BE2C (cell line): ENCODE results near the gene SGMS1.

Experiments used
- DNase-seq: peaks from one replicate; pipeline ENCODE4 v3.0.0-alpha.2; 2020
- H3K27me3 ChIP-seq: fragments of 250-450 bp; sonication (Bioruptor Pico); 2 replicates; pipeline ENCODE4 v1.5.1; 2020; ENCODE audit warnings: mild to moderate bottlenecking
- H3K36me3 ChIP-seq: fragments of 250-450 bp; sonication (Bioruptor Pico); 2 replicates; pipeline ENCODE4 v1.5.1; 2020; ENCODE audit warnings: mild to moderate bottlenecking
- H3K4me1 ChIP-seq: fragments of 250-450 bp; sonication (Bioruptor Pico); 2 replicates; pipeline ENCODE4 v1.5.1; 2020
- H3K4me3 ChIP-seq: 2 replicates; pipeline ENCODE4 v1.5.1; 2011; ENCODE audit warnings: low read depth, low read length
- H3K9me3 ChIP-seq: fragments of 250-450 bp; sonication (Bioruptor Pico); 2 replicates; pipeline ENCODE4 v1.5.1; 2020
- CTCF ChIP-seq: IDR thresholded peaks from 2 replicates; pipeline ENCODE4 v1.5.1; 2012; ENCODE audit warnings: mild to moderate bottlenecking, low read depth, low read length

Gene SGMS1

GRCh38 chr10:50407076-50407801, 216.5 kb downstream of the SGMS1 start:
- DNase-seq = no peak
- TF ChIP-seq CTCF = no peak
- no peaks in the 10 kb centered on the region for H3K36me3 ChIP-seq
- no peaks in the 10 kb centered on the region for H3K9me3 ChIP-seq
- no peak overlapping the region for H3K4me3 ChIP-seq
- H3K27me3 ChIP-seq = no peaks in the 10 kb centered on the region
- H3K4me1 ChIP-seq = no peaks in the 10 kb centered on the region

- DNase-seq = no peak
- Histone ChIP-seq H3K4me3 (no peak overlapping the region), H3K4me1 (no peaks in the 10 kb centered on the region)
Observed at GRCh38 chr10:50406457-50407070, 217.2 kb downstream of the SGMS1 start.

GRCh38 chr10:50405723-50406122, 218.0 kb downstream of the SGMS1 start:
- Histone ChIP-seq H3K27me3 (no peaks in the 10 kb centered on the region), H3K9me3 (no peaks in the 10 kb centered on the region), H3K36me3 (no peaks in the 10 kb centered on the region), H3K4me1 (no peaks in the 10 kb centered on the region), H3K4me3 (no peak overlapping the region)
- TF ChIP-seq CTCF = no peak
- no peak for DNase-seq

More at GRCh38 chr10:50406457-50407070, 217.2 kb downstream of the SGMS1 start:
- H3K27me3 ChIP-seq = no peaks in the 10 kb centered on the region
- H3K36me3 ChIP-seq = no peaks in the 10 kb centered on the region
- TF ChIP-seq CTCF = no peak
- H3K9me3 ChIP-seq = no peaks in the 10 kb centered on the region

- no peak for TF ChIP-seq CTCF
Observed at GRCh38 chr10:50404021-50404773, 219.6 kb downstream of the SGMS1 start.

GRCh38 chr10:50403074-50403473, 220.7 kb downstream of the SGMS1 start:
- no peaks in the 10 kb centered on the region for H3K4me1 ChIP-seq
- H3K27me3 ChIP-seq = no peaks in the 10 kb centered on the region
- no peak overlapping the region for H3K4me3 ChIP-seq
- no peak for TF ChIP-seq CTCF
- H3K9me3 ChIP-seq = no peaks in the 10 kb centered on the region
- no peaks in the 10 kb centered on the region for H3K36me3 ChIP-seq
- DNase-seq = no peak

More at GRCh38 chr10:50404021-50404773, 219.6 kb downstream of the SGMS1 start:
- H3K27me3 ChIP-seq = no peaks in the 10 kb centered on the region
- no peaks in the 10 kb centered on the region for H3K36me3 ChIP-seq
- no peaks in the 10 kb centered on the region for H3K9me3 ChIP-seq
- no peak overlapping the region for H3K4me3 ChIP-seq
- no peak for DNase-seq
- no peaks in the 10 kb centered on the region for H3K4me1 ChIP-seq

GRCh38 chr10:50402466-50402865, 221.3 kb downstream of the SGMS1 start:
- TF ChIP-seq CTCF = no peak
- Histone ChIP-seq H3K9me3 (no peaks in the 10 kb centered on the region), H3K4me3 (no peak overlapping the region), H3K36me3 (no peaks in the 10 kb centered on the region), H3K4me1 (no peaks in the 10 kb centered on the region), H3K27me3 (no peaks in the 10 kb centered on the region)
- no peak for DNase-seq
